ENCODE results near the gene IKZF1. TPM values are rescaled to one million over a fixed set of nuclear protein-coding genes. Genes with fewer than 3 reads are reported as not detected.

IKZF1 gene
- total and polyA plus RNA-seq, 9 of the 15 experiments (the other 6 are each of a cell fraction or from before 2014, with no cell fraction given), result 12.6 to 85.3 (median 44.7) TPM

DNA sequence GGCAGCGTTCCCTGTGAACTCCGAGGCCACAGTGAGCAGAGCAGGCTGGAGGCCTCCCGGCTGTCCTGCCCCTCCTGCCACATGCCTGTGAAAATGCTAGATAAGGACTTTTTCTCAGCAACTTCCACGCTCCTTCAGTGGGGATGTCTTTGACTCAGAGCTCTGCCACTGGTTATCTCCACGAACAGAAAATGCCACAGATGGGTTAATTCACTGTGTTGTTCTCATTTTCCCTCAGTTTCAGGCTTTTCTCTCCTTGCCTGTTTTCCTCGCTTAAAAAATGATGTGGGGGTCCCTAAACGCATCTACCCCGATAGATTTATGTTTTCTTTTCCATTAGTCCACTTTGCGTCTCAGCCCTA, 51.3 kb downstream of the IKZF1 start (continued):
- TF ChIP-seq DLX4 (CRISPR knock-in tag; IDR thresholded peaks at IDR 0.05) (no peak), HDAC3 (IDR thresholded peaks at IDR 0.05; ENCODE audit: borderline replicate concordance, partially characterized antibody) (no peak), DACH1 (IDR thresholded peaks at IDR 0.05; ENCODE audit: partially characterized antibody) (no peak), PCBP1 (IDR thresholded peaks at IDR 0.05; ENCODE audit: low read depth, low read length, poor library complexity, severe bottlenecking) (no peak), ZNF282 (CRISPR knock-in tag; IDR thresholded peaks at IDR 0.05) (no peak), TAF1 (IDR thresholded peaks at IDR 0.05; ENCODE audit: control insufficient read depth, extremely low read depth, insufficient read depth, low read length, severe bottlenecking) (no peak), ZNF609 (CRISPR knock-in tag; IDR thresholded peaks at IDR 0.05; ENCODE audit: borderline replicate concordance) (no peak)
- TF ChIP-seq, protein P1, sequence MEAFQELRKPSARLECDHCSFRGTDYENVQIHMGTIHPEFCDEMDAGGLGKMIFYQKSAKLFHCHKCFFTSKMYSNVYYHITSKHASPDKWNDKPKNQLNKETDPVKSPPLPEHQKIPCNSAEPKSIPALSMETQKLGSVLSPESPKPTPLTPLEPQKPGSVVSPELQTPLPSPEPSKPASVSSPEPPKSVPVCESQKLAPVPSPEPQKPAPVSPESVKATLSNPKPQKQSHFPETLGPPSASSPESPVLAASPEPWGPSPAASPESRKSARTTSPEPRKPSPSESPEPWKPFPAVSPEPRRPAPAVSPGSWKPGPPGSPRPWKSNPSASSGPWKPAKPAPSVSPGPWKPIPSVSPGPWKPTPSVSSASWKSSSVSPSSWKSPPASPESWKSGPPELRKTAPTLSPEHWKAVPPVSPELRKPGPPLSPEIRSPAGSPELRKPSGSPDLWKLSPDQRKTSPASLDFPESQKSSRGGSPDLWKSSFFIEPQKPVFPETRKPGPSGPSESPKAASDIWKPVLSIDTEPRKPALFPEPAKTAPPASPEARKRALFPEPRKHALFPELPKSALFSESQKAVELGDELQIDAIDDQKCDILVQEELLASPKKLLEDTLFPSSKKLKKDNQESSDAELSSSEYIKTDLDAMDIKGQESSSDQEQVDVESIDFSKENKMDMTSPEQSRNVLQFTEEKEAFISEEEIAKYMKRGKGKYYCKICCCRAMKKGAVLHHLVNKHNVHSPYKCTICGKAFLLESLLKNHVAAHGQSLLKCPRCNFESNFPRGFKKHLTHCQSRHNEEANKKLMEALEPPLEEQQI (IDR thresholded peaks at IDR 0.05), result no peak
- TF ChIP-seq, protein P2, sequence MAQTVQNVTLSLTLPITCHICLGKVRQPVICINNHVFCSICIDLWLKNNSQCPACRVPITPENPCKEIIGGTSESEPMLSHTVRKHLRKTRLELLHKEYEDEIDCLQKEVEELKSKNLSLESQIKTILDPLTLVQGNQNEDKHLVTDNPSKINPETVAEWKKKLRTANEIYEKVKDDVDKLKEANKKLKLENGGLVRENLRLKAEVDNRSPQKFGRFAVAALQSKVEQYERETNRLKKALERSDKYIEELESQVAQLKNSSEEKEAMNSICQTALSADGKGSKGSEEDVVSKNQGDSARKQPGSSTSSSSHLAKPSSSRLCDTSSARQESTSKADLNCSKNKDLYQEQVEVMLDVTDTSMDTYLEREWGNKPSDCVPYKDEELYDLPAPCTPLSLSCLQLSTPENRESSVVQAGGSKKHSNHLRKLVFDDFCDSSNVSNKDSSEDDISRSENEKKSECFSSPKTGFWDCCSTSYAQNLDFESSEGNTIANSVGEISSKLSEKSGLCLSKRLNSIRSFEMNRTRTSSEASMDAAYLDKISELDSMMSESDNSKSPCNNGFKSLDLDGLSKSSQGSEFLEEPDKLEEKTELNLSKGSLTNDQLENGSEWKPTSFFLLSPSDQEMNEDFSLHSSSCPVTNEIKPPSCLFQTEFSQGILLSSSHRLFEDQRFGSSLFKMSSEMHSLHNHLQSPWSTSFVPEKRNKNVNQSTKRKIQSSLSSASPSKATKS (CRISPR knock-in tag; IDR thresholded peaks at IDR 0.05), result no peak
